ENCODE measurements around the gene DDR2.

Gene DDR2

DNA sequence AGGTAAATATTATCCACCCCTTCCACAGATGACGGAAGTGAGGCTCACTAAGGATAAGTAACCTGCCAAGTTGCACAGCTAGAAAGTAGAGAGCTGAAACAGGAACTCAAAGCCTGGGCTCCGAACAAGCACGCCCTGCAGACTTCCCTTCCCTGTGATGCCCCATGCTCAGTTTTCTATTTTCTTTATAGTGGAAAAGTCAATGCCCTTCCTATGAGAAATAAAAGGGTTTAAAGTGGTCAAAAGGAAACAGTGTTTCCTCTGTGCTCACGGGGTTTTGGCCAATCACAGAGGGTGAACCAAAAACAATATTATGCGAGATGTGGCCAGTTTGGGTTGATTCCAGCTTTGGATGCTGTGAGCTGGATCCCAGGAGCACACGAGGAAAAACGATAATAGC, 44.5 kb downstream of the DDR2 start:
- TF ChIP-seq ZNF565 (CRISPR knock-in tag; conservative IDR thresholded peaks at IDR 0.05; ENCODE audit: low read depth): no peak
- TF ChIP-seq SNAI2 (CRISPR knock-in tag; IDR thresholded peaks at IDR 0.05): no peak
- ATAC-seq: no peak

DNA sequence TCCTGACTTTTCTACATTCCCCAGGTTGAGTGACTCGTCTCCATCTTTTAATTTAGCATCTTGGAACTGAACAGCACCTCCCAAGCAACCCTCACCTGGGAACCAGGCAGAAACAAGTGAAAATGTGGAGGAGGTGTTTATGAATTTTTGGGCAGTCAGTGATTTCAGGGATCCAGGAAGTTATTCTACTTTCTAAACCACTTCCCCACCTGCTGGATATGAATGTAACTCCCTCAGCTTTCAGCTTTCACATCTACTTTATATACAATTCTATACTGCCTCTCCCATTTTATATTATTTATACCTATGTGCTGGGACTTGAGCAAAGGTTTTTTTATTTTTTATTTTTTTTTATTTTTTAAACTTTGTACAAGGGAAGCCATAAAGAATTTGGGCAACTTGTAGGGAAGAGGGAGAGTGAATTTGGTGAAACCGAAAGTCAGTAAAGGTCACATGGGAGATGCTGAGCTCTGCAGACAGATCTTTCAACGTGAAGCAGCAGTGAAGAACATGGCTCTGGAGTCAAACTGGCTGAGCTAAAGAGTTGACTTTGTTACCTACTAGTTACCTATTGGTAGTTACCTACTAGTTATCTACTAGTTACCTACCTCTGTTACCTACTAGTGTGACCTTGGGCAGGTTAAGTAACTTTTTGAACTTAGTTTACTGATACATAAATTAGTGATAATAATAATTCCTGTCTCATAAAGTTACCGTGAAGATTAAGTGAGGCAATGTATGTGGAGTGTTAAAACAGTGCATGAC, 45.5 kb downstream of the DDR2 start:
- TF ChIP-seq ARNTL (CRISPR knock-in tag; IDR thresholded peaks at IDR 0.05; ENCODE audit: borderline replicate concordance, low read depth) (no peak), ISL1 (CRISPR knock-in tag; IDR thresholded peaks at IDR 0.05) (no peak), OSR1 (CRISPR knock-in tag; IDR thresholded peaks at IDR 0.05) (no peak)
- TF ChIP-seq, protein P1, sequence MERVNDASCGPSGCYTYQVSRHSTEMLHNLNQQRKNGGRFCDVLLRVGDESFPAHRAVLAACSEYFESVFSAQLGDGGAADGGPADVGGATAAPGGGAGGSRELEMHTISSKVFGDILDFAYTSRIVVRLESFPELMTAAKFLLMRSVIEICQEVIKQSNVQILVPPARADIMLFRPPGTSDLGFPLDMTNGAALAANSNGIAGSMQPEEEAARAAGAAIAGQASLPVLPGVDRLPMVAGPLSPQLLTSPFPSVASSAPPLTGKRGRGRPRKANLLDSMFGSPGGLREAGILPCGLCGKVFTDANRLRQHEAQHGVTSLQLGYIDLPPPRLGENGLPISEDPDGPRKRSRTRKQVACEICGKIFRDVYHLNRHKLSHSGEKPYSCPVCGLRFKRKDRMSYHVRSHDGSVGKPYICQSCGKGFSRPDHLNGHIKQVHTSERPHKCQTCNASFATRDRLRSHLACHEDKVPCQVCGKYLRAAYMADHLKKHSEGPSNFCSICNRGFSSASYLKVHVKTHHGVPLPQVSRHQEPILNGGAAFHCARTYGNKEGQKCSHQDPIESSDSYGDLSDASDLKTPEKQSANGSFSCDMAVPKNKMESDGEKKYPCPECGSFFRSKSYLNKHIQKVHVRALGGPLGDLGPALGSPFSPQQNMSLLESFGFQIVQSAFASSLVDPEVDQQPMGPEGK (CRISPR knock-in tag; IDR thresholded peaks at IDR 0.05; ENCODE audit: borderline replicate concordance): no peak
- peak; percentile 25; the same call in 2 of the 3 replicates for ATAC-seq

DNA sequence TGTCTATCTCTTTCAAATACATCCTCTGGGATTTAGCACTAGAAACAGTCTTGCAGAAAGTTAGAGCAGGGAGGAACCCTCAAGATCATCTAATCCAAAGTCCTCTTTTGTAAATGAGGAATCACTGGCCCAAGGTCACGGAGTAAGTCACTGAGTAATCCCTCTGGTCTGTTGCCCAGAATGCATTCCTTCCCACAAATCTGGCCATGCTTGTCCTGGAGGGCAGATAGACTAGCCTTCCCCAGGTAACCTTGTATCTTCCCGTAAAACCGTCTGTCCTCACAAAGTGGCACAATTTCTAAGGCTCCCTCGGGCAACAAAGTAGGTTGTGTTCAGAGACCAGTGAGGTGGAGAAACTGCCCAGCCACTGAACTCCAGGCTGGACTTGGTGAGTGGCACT, 46.2 kb downstream of the DDR2 start:
- ATAC-seq: peak; percentile 88
- TF ChIP-seq PPARA (CRISPR knock-in tag; IDR thresholded peaks at IDR 0.05; ENCODE audit: borderline replicate concordance) (no peak), TCF4 (CRISPR knock-in tag; IDR thresholded peaks at IDR 0.05; ENCODE audit: borderline replicate concordance) (no peak), OSR1 (CRISPR knock-in tag; IDR thresholded peaks at IDR 0.05) (peak; percentile 75; the same call in 1 of the 2 replicates)

DNA sequence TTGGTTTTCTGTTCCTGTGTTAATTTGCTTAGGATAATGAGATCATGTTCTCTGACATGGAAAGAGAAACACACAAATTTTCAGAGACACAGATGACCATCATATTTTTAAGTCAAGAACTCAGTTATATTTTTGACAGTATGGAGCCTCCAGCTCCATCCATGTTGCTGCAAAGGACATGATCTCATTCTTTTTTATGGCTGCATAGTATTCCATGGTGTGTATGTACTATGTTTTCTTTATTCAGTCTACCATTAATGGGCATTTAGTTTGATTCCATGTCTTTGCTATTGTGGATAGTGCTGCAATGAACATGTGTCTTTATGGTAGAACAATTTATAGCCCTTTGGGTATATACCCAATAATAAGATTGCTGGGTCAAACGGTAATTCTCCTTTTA, 47.0 kb downstream of the DDR2 start:
- no peak for ATAC-seq
- TF ChIP-seq TOX (CRISPR knock-in tag; IDR thresholded peaks at IDR 0.05; ENCODE audit: borderline replicate concordance) (no peak), ESRRG (CRISPR knock-in tag; IDR thresholded peaks at IDR 0.05) (no peak), ISL1 (CRISPR knock-in tag; IDR thresholded peaks at IDR 0.05) (no peak), TCF4 (CRISPR knock-in tag; IDR thresholded peaks at IDR 0.05; ENCODE audit: borderline replicate concordance) (no peak), ARNTL (CRISPR knock-in tag; IDR thresholded peaks at IDR 0.05; ENCODE audit: borderline replicate concordance, low read depth) (no peak), ZNF565 (CRISPR knock-in tag; conservative IDR thresholded peaks at IDR 0.05; ENCODE audit: low read depth) (no peak)
- TF ChIP-seq, protein P2, sequence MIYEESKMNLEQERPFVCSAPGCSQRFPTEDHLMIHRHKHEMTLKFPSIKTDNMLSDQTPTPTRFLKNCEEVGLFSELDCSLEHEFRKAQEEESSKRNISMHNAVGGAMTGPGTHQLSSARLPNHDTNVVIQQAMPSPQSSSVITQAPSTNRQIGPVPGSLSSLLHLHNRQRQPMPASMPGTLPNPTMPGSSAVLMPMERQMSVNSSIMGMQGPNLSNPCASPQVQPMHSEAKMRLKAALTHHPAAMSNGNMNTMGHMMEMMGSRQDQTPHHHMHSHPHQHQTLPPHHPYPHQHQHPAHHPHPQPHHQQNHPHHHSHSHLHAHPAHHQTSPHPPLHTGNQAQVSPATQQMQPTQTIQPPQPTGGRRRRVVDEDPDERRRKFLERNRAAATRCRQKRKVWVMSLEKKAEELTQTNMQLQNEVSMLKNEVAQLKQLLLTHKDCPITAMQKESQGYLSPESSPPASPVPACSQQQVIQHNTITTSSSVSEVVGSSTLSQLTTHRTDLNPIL (CRISPR knock-in tag; IDR thresholded peaks at IDR 0.05; ENCODE audit: low read depth): no peak
- TF ChIP-seq, protein P3, sequence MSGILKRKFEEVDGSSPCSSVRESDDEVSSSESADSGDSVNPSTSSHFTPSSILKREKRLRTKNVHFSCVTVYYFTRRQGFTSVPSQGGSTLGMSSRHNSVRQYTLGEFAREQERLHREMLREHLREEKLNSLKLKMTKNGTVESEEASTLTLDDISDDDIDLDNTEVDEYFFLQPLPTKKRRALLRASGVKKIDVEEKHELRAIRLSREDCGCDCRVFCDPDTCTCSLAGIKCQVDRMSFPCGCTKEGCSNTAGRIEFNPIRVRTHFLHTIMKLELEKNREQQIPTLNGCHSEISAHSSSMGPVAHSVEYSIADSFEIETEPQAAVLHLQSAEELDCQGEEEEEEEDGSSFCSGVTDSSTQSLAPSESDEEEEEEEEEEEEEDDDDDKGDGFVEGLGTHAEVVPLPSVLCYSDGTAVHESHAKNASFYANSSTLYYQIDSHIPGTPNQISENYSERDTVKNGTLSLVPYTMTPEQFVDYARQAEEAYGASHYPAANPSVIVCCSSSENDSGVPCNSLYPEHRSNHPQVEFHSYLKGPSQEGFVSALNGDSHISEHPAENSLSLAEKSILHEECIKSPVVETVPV (CRISPR knock-in tag; IDR thresholded peaks at IDR 0.05): no peak
- TF ChIP-seq, protein P4, sequence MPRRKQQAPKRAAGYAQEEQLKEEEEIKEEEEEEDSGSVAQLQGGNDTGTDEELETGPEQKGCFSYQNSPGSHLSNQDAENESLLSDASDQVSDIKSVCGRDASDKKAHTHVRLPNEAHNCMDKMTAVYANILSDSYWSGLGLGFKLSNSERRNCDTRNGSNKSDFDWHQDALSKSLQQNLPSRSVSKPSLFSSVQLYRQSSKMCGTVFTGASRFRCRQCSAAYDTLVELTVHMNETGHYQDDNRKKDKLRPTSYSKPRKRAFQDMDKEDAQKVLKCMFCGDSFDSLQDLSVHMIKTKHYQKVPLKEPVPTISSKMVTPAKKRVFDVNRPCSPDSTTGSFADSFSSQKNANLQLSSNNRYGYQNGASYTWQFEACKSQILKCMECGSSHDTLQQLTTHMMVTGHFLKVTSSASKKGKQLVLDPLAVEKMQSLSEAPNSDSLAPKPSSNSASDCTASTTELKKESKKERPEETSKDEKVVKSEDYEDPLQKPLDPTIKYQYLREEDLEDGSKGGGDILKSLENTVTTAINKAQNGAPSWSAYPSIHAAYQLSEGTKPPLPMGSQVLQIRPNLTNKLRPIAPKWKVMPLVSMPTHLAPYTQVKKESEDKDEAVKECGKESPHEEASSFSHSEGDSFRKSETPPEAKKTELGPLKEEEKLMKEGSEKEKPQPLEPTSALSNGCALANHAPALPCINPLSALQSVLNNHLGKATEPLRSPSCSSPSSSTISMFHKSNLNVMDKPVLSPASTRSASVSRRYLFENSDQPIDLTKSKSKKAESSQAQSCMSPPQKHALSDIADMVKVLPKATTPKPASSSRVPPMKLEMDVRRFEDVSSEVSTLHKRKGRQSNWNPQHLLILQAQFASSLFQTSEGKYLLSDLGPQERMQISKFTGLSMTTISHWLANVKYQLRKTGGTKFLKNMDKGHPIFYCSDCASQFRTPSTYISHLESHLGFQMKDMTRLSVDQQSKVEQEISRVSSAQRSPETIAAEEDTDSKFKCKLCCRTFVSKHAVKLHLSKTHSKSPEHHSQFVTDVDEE (CRISPR knock-in tag; IDR thresholded peaks at IDR 0.05): no peak
- TF ChIP-seq, protein P1 (CRISPR knock-in tag; IDR thresholded peaks at IDR 0.05; ENCODE audit: borderline replicate concordance): no peak

Data from SK-N-SH treated with all-trans-retinoic acid at 6 μM for 48 hours (cell line).